ENCODE results near the gene CNBP. TPM values are rescaled to one million over a fixed set of nuclear protein-coding genes. Genes with fewer than 3 reads are reported as not detected.

The CNBP gene
- total and polyA plus RNA-seq, 2 of the 13 experiments (the other 11 are each of a cell fraction or from before 2014, with no cell fraction given): 282 to 354 TPM

DNA sequence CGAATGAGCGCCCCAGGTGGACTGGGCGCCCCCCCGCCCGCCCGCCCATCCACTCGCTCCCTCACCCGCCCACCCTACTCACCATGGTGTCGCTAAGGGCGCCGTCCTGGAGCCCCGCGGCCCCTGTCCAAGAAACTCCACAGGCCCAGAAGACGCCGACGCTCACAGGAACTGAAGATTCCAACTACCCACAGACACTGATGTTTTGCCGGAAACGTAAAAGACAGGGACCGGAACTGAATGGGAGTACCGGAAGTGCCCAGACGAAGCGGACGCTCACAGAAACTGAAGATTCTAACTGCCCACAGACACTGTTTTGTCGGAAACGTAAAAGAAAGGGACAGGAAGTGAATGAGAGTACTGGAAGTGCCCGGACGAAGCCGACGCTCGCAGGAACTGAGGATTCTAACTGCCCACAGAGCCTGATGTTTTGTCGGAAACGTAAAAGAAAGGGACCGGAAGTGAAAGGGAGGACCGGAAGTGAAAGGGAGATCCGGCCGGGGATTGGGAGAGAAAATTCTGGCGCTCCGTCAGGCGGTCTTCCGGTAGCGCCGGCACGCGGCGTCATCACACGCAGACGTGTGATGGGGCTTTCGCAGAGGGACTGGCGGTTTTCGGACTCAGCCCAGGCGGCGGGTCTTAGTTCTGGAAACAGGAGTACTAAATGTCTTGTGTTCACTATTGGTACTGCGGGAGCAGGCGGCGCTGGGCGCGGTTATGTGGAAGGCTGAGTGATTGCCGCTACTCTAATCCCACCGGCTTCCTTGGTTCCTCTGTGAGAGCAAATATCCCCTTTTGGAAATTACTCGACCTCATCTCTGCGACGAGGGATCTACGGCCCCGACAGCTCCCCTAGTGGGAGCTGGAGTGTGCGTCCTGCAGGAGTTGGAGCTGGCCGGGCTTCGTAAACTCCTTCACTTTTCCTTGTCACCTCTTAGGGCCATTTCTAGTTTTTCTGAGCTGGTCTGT lies 22.5 kb downstream of the CNBP start, which contains the start of gene ISY1 (continued):
- TF ChIP-seq KMT2B (CRISPR knock-in tag; IDR thresholded peaks at IDR 0.05): peak; percentile 89
- no peak for TF ChIP-seq ZFP37 (CRISPR knock-in tag; IDR thresholded peaks at IDR 0.05; ENCODE audit: borderline replicate concordance)
- peak; percentile 90 for TF ChIP-seq YEATS2 (CRISPR knock-in tag; IDR thresholded peaks at IDR 0.05; ENCODE audit: borderline replicate concordance)
- TF ChIP-seq, protein P1, sequence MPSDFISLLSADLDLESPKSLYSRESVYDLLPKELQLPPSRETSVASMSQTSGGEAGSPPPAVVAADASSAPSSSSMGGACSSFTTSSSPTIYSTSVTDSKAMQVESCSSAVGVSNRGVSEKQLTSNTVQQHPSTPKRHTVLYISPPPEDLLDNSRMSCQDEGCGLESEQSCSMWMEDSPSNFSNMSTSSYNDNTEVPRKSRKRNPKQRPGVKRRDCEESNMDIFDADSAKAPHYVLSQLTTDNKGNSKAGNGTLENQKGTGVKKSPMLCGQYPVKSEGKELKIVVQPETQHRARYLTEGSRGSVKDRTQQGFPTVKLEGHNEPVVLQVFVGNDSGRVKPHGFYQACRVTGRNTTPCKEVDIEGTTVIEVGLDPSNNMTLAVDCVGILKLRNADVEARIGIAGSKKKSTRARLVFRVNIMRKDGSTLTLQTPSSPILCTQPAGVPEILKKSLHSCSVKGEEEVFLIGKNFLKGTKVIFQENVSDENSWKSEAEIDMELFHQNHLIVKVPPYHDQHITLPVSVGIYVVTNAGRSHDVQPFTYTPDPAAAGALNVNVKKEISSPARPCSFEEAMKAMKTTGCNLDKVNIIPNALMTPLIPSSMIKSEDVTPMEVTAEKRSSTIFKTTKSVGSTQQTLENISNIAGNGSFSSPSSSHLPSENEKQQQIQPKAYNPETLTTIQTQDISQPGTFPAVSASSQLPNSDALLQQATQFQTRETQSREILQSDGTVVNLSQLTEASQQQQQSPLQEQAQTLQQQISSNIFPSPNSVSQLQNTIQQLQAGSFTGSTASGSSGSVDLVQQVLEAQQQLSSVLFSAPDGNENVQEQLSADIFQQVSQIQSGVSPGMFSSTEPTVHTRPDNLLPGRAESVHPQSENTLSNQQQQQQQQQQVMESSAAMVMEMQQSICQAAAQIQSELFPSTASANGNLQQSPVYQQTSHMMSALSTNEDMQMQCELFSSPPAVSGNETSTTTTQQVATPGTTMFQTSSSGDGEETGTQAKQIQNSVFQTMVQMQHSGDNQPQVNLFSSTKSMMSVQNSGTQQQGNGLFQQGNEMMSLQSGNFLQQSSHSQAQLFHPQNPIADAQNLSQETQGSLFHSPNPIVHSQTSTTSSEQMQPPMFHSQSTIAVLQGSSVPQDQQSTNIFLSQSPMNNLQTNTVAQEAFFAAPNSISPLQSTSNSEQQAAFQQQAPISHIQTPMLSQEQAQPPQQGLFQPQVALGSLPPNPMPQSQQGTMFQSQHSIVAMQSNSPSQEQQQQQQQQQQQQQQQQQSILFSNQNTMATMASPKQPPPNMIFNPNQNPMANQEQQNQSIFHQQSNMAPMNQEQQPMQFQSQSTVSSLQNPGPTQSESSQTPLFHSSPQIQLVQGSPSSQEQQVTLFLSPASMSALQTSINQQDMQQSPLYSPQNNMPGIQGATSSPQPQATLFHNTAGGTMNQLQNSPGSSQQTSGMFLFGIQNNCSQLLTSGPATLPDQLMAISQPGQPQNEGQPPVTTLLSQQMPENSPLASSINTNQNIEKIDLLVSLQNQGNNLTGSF (CRISPR knock-in tag; IDR thresholded peaks at IDR 0.05): no peak
- TF ChIP-seq, protein P2, sequence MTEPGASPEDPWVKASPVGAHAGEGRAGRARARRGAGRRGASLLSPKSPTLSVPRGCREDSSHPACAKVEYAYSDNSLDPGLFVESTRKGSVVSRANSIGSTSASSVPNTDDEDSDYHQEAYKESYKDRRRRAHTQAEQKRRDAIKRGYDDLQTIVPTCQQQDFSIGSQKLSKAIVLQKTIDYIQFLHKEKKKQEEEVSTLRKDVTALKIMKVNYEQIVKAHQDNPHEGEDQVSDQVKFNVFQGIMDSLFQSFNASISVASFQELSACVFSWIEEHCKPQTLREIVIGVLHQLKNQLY (CRISPR knock-in tag; IDR thresholded peaks at IDR 0.05): peak; percentile 13; the same call in 1 of the 2 replicates
- TF ChIP-seq ZNF792 (CRISPR knock-in tag; IDR thresholded peaks at IDR 0.05): peak; percentile 29; the same call in 1 of the 2 replicates
- TF ChIP-seq, protein P3, sequence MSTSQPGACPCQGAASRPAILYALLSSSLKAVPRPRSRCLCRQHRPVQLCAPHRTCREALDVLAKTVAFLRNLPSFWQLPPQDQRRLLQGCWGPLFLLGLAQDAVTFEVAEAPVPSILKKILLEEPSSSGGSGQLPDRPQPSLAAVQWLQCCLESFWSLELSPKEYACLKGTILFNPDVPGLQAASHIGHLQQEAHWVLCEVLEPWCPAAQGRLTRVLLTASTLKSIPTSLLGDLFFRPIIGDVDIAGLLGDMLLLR (CRISPR knock-in tag; IDR thresholded peaks at IDR 0.05): peak; percentile 55; the same call in 1 of the 2 replicates
- TF ChIP-seq TRIM24 (CRISPR knock-in tag; IDR thresholded peaks at IDR 0.05): no peak
- TF ChIP-seq ZNF768 (CRISPR knock-in tag; IDR thresholded peaks at IDR 0.05): no peak; the same call in 1 of the 2 replicates
- peak; percentile 76 for TF ChIP-seq ZSCAN31 (CRISPR knock-in tag; IDR thresholded peaks at IDR 0.05; ENCODE audit: low read depth)
- TF ChIP-seq SKI (IDR thresholded peaks at IDR 0.05; ENCODE audit: partially characterized antibody): no peak
- TF ChIP-seq, protein P4, sequence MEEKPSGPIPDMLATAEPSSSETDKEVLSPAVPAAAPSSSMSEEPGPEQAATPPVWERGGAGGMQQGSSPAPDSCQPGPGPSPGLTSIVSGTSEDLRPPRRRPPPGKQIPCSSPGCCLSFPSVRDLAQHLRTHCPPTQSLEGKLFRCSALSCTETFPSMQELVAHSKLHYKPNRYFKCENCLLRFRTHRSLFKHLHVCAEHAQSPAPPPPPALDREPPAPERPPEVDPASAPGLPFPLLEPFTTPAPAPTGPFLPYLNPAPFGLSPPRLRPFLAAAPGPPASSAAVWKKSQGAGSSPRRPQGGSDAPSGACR (CRISPR knock-in tag; IDR thresholded peaks at IDR 0.05): no peak
- TF ChIP-seq PCBP2 (optimal IDR thresholded peaks at IDR 0.05; ENCODE audit: low read depth, low read length, poor library complexity, severe bottlenecking): no peak
- TF ChIP-seq ZFP36L1 (CRISPR knock-in tag; IDR thresholded peaks at IDR 0.05): no peak
- TF ChIP-seq KLF15 (CRISPR knock-in tag; IDR thresholded peaks at IDR 0.05; ENCODE audit: borderline replicate concordance): no peak
- TF ChIP-seq, protein P5, sequence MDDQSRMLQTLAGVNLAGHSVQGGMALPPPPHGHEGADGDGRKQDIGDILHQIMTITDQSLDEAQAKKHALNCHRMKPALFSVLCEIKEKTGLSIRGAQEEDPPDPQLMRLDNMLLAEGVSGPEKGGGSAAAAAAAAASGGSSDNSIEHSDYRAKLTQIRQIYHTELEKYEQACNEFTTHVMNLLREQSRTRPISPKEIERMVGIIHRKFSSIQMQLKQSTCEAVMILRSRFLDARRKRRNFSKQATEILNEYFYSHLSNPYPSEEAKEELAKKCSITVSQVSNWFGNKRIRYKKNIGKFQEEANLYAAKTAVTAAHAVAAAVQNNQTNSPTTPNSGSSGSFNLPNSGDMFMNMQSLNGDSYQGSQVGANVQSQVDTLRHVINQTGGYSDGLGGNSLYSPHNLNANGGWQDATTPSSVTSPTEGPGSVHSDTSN (CRISPR knock-in tag; IDR thresholded peaks at IDR 0.05; ENCODE audit: borderline replicate concordance): 0 out of 2 replicates have a peak, but pooled peaks have one; percentile 28
- TF ChIP-seq, protein P6, sequence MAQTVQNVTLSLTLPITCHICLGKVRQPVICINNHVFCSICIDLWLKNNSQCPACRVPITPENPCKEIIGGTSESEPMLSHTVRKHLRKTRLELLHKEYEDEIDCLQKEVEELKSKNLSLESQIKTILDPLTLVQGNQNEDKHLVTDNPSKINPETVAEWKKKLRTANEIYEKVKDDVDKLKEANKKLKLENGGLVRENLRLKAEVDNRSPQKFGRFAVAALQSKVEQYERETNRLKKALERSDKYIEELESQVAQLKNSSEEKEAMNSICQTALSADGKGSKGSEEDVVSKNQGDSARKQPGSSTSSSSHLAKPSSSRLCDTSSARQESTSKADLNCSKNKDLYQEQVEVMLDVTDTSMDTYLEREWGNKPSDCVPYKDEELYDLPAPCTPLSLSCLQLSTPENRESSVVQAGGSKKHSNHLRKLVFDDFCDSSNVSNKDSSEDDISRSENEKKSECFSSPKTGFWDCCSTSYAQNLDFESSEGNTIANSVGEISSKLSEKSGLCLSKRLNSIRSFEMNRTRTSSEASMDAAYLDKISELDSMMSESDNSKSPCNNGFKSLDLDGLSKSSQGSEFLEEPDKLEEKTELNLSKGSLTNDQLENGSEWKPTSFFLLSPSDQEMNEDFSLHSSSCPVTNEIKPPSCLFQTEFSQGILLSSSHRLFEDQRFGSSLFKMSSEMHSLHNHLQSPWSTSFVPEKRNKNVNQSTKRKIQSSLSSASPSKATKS (CRISPR knock-in tag; IDR thresholded peaks at IDR 0.05): no peak

Data from HepG2 (cell line).